ENCODE measurements around the gene CASZ1. TPM values are rescaled to one million over a fixed set of nuclear protein-coding genes. Genes with fewer than 3 reads are reported as not detected.

Gene CASZ1
- total and polyA plus RNA-seq, 3 donors from 2014 or later = 9.4 to 12.3 (median 10.3) TPM

DNA sequence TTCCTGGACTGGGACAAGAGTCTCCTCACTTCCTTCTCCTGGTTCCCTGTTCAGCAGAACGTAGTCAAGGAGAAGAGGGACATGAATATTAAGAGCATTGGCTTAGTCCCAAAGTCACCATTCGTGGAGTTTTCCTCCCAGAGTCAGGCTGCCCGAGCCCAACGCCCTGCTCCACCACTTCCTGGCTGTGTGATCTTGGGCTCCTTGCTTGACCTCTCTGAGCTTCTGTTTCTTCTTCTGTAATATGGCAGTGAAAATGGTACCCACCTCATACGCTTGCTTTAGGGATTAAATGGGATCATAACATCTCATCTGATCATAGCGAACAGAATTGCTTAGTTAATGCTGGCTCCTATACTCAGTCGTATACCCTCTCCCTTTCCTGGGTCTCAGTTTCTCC lies 12.0 kb upstream of the CASZ1 start:
- WGBS, 2 donors = 65 to 70% methylated on average over 7 of the region's 7 CpGs
- intact Hi-C loops (cut with DNase I; ENCODE audit: low total_unique reads) = no loop called here
- TF ChIP-seq, protein P1, sequence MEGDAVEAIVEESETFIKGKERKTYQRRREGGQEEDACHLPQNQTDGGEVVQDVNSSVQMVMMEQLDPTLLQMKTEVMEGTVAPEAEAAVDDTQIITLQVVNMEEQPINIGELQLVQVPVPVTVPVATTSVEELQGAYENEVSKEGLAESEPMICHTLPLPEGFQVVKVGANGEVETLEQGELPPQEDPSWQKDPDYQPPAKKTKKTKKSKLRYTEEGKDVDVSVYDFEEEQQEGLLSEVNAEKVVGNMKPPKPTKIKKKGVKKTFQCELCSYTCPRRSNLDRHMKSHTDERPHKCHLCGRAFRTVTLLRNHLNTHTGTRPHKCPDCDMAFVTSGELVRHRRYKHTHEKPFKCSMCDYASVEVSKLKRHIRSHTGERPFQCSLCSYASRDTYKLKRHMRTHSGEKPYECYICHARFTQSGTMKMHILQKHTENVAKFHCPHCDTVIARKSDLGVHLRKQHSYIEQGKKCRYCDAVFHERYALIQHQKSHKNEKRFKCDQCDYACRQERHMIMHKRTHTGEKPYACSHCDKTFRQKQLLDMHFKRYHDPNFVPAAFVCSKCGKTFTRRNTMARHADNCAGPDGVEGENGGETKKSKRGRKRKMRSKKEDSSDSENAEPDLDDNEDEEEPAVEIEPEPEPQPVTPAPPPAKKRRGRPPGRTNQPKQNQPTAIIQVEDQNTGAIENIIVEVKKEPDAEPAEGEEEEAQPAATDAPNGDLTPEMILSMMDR (IDR thresholded peaks at IDR 0.05) = no peak
- no peaks in the 10 kb centered on the region for H3K4me1 ChIP-seq
- no peaks in the 10 kb centered on the region for H3K27me3 ChIP-seq
- DNase-seq = no peak
- H3K9me3 ChIP-seq = no peaks in the 10 kb centered on the region
- no peak overlapping the region for H3K27ac ChIP-seq
- H3K4me3 ChIP-seq = no peak overlapping the region
- no peaks in the 10 kb centered on the region for H3K36me3 ChIP-seq (ENCODE audit: low read depth, missing control alignments)

DNA sequence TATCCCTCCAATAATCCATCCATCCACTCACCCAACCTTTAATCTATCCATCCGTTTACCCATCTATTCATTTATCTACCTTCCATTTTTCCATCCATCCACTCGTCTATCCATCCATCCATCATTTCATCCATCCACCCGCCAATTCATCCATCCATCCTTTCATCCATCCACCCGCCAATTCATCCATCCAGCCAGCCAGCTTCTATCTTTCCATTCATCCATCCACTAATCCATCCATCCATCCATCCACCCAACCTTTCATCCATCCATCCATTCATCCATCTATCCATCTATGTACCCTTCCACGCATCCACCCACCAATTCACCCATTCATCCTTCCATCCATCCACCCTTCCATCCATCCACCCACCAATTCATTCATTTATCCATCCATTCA lies 10.5 kb upstream of the CASZ1 start:
- intact Hi-C loops (cut with DNase I; ENCODE audit: low total_unique reads) = no loop called here
- no peak overlapping the region for H3K27ac ChIP-seq
- H3K4me3 ChIP-seq = no peak overlapping the region
- no peaks in the 10 kb centered on the region for H3K9me3 ChIP-seq
- no peaks in the 10 kb centered on the region for H3K27me3 ChIP-seq
- no peaks in the 10 kb centered on the region for H3K36me3 ChIP-seq (ENCODE audit: low read depth, missing control alignments)
- 87 to 93% methylated on average over 5 of the region's 5 CpGs for WGBS, 2 donors
- no peak for DNase-seq
- TF ChIP-seq, protein P1 (IDR thresholded peaks at IDR 0.05) = no peak
- no peak for TF ChIP-seq POLR2A (IDR thresholded peaks at IDR 0.05)
- H3K4me1 ChIP-seq = no peaks in the 10 kb centered on the region

DNA sequence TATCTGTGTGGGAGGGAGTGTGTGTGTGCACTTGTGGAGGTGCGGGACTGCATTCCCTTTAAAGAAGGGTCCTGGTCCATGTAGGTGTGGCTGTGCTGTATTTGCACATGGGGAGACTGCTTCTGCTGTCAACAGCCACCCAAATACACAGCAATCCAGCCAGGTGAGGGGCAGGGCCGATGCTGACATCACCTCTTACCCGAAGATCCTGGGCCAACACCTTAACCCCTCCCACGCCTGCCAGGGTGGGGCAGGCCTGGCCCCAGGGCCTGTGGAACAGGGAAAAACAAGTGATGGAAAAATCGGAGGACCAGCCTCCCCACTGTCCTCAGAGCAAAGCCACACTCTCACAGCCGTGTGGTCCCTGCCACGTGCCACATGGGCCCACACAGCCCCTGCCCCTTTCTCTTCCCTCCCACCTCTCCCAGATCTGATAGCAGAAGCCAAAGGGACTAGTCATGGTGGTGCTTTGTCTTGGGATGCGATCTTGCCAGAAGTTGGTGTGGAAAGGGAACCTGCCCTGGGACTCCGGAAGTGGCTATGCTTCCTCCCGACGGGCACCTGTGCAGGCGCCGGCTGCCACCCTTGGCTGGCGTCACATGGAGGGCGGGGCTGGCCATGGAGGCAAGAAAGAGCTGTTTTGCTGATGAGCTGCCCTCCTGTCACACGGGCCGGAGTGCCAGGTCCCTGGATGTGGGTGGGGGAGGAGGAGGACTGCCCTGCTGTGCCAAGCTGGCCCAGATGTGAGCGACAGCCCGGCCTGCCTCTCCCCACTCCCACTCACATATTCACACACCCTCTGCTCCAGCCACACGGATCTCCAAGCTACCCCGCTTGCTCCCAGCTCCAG lies 7.8 kb upstream of the CASZ1 start:
- no peaks in the 10 kb centered on the region for H3K36me3 ChIP-seq (ENCODE audit: low read depth, missing control alignments)
- no peak for DNase-seq
- WGBS, 2 donors = 71 to 76% methylated on average over 16 to 21 of the region's 21 CpGs
- H3K27ac ChIP-seq = no peak overlapping the region
- no peaks in the 10 kb centered on the region for H3K27me3 ChIP-seq
- no peak overlapping the region for H3K4me3 ChIP-seq
- intact Hi-C loops (cut with DNase I; ENCODE audit: low total_unique reads) = no loop called here
- no peak for TF ChIP-seq POLR2A (IDR thresholded peaks at IDR 0.05)
- TF ChIP-seq, protein P1 (IDR thresholded peaks at IDR 0.05) = no peak
- no peaks in the 10 kb centered on the region for H3K4me1 ChIP-seq
- H3K9me3 ChIP-seq = no peaks in the 10 kb centered on the region

DNA sequence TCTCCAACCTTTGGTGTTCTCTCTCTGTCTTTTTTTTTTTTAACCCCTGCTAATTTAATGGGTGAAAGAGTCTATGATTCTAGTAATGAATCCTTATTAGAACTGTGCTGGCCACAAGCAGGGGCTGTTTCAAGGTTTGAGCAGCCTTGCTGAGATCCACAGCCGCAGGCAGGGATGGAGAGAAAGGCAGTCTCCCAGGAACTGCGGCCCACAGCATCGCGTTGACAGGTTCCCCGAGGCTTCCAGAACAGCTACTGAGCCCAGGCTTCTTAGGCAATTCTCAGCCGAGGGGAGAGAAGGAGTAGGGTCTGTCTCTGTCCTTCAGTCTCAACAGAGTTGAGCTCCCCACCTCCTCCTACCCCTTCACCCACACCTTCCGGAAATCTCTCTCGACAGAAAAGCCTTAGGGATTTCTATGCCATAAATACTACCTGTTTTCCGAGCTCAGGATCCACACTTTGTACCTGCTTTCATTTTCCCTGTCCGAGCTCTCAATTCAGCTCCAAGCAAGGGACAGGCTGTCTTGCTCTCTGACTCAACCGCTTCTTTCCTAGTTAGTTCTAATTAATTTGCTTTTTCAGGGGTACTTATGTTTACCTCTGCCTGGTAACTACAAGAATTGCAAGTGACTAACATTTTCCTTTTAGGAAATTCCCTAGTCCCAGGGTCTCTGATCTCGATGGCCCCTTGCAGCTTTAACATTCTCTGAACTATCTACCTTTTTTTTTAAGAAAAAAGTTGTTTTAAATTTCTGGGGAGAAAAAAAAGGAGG lies 6.7 kb upstream of the CASZ1 start:
- no peak overlapping the region for H3K4me3 ChIP-seq
- H3K4me1 ChIP-seq = no peaks in the 10 kb centered on the region
- WGBS, 2 donors = 56 to 67% methylated on average over 12 of the region's 12 CpGs
- no peak overlapping the region for H3K27ac ChIP-seq
- no peaks in the 10 kb centered on the region for H3K9me3 ChIP-seq
- intact Hi-C loops (cut with DNase I; ENCODE audit: low total_unique reads) = no loop called here
- no peak for DNase-seq
- H3K36me3 ChIP-seq (ENCODE audit: low read depth, missing control alignments) = no peaks in the 10 kb centered on the region
- TF ChIP-seq POLR2A (IDR thresholded peaks at IDR 0.05) = no peak
- TF ChIP-seq, protein P1 (IDR thresholded peaks at IDR 0.05) = no peak
- H3K27me3 ChIP-seq = no peaks in the 10 kb centered on the region

Data from testis (tissue), 3 donors.